Left hindlimb (tissue), 1 donor: Measurements from ENCODE around the gene CDC42BPA.
"Not testable (repeated sequence)": the region's sequence is repeated elsewhere in the genome, so short reads cannot be mapped to it uniquely, and the experiment has no call there.

Experiments
- DNase-seq: peaks from one replicate; pipeline ENCODE4 v3.0.0-alpha.2; 2018

The CDC42BPA gene

DNA sequence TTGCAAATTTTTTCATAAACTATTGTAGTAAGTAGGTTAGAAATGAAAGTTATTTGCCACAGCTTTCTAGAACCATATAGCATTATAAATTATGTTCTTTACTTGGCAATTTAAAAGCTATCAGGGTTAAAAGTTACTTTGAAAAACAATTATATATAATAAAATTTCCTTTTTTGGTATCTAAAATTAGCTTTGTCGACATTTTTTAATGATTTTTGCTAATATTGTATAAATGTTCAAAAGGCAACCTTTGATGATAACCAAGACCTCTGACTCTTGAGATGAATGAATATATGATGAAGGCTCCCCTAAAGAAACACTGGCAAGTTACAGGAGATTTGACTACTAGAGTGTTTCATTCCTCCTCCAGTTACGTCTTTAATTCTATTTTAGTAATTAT, 121.2 kb downstream of the CDC42BPA start:
- DNase-seq: no peak

DNA sequence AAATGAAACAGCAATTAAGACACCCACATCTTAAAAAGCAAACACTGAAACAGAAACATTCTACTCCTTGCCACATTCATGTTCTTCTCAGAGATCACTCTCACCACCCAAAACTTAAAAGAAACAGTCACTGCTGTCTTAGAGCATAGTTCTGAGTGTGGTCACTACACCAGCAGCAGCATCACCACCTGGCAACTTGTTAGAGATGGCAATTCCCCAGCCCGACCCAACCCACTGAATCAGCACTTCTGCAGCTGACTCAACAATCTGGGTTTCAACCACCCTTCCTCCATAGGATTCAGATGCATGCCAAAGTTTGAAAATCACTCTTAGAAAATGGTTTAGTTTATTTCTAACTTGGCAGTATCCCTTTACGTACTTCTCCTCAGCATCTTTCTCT, 126.1 kb downstream of the CDC42BPA start:
- DNase-seq: peak; percentile 45

DNA sequence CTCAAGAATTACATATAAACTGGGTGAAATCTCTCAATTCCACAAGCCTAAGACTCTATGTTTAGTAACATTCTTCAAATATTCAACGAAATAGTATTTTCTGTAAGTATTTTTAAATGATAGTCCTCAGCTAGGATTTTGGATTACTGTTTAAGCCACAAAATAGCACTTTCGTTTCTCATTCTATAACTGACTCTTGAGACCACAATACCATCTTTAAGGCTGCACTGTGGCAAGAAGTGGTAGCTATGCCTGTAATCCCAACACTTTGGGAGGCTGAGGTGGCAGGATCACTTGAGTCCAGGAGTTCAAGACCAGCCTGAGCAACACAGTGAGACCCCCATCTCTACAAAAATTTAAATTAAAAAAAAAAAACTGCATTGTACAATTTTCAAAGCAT, 126.7 kb downstream of the CDC42BPA start:
- DNase-seq: no peak

DNA sequence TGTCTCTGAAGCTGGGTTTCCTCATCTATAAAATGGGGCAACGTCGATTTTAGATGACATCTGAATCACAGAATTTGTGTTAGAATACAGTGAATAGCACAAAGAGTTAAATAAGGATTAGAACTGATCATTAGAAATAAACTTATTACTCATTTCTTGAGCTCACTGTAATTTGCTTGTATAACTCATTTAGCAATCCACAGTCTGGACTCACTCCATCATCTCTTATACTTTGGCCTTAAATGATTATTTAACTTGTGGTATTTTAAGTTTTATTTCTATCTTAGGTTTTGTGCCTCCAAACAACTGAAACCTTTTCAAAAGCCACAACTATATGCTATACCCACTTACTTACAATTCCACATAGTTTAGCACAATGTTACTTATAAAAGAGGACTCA, 128.0 kb downstream of the CDC42BPA start:
- DNase-seq: no peak

DNA sequence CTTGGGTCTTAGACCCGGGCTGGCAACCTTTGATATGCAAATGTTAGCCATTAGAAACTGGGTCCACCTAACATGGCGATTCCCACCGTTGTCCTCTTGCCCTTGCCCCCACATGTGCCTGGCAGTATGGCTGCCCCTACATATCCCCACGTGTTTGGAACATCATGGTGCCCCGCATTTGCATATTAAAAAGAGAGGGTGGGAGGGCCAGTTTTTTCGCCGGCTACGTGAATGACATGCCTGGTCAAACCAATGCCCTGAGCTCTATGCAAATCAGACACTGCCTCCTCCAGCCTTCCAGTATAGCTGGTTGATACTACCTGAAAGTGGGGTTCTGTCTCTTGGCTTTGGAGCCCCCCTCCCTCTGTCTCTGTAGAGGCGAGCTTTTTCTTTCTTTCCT, 133.0 kb downstream of the CDC42BPA start:
- no peak for DNase-seq

DNA sequence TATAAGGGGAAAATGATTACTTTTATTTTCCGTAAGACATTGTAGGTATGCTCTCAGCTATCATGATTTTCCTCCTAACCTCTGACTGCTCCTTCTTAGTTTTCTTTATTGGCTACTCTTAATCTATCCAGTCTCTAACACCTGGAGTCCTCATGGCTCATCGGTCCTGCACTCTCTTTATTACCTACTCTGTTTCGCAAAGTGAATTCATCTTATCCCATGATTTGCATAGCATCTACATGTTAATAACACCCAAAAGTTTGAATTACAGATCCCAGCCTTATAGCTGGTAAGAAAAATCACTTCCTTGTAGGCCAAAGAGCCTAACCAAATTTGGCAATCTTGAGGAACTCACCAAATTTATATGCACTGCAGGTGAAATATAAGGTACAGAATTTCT, 136.3 kb downstream of the CDC42BPA start:
- no peak for DNase-seq

DNA sequence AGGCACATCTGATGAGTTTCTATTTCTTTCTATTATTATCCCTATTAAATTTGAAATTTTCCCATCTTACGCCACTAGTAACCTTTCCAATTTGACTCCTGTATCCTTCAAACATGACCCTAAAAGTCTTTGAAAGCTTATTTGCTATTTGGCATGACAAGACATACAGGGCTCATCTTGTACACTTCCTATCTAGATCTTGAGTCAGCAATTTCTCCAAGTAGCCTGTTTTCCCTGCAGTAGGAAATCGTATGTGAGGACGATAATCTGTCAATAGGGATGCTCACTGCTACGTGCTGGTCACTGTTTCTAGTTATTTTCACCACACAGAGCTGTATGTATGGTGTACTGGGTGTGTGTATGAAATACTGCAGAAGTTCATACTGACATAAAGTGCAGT, 142.7 kb downstream of the CDC42BPA start:
- no peak for DNase-seq

DNA sequence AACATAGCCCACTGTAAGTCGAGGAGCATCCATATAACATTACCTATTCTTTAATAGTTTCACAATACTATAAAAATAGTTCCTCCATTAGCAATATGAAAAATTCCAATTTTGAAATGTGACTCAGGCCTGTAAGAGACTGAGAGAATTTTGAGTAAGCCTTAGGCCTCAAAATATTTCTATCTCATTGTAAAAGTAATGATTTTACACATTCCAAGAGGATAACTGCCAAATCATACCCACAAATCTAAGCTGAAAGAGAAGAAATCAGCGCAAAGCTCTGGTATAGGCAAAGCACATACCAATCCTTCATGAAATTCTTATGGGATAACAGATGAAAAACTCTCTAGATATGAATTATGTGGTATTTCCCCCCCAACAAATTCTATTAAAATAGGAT, 144.1 kb downstream of the CDC42BPA start:
- DNase-seq: no peak

DNA sequence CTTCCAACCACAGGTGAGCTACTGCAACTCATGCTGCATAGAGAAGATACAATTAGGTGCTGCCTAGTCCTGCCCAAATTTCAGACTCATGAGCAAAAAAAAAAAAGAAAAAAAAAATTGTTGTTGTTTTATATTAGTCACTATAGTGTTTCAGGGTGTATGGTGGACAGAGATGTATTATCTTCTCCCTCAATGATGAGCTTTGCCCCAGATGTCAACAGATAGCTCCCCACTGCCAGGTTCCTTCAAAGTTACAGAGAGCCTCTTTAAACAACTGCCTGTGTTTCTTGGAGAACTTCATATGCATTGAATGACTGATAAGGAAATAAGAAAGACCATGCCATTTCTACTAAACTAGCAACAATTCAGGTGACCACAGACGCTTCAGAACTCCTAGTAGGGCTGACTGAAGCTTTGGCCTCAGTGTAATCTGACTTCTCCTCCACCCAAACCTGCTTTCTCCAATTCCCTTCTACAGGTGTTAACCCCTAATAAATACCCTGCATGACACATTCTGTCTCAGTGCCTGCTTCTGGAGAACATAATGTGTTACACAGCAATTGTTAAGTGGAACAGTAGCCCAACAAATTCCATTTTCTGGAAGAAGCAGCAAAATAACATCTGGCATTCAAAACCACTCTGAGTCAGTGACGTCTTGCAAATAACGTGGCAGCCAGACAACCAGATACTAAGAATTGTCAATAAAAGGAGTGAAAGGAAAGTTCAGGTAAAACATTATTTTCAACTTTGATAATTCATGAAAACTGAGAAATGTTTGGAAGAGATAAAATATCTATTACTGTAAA, 147.7 kb downstream of the CDC42BPA start:
- no peak for DNase-seq

DNA sequence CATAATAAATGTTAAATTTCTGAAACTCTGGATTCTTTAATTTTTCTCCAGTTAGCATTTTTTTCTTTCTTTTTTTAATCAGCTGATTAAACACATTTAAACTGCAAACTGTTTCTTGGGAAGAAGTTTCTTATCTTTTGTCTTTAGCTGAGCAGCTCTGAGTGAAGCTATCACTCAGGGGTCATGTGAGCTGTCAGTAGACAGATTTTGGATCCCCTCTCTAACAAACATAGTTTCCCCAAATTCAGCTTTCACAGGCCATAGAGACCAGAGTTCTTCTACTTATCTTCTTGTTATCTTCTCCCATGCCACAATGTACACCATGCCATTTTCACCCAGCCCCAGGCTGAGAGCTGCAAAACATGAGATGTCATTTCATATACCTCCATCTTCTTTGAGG, 148.9 kb downstream of the CDC42BPA start:
- no peak for DNase-seq

DNA sequence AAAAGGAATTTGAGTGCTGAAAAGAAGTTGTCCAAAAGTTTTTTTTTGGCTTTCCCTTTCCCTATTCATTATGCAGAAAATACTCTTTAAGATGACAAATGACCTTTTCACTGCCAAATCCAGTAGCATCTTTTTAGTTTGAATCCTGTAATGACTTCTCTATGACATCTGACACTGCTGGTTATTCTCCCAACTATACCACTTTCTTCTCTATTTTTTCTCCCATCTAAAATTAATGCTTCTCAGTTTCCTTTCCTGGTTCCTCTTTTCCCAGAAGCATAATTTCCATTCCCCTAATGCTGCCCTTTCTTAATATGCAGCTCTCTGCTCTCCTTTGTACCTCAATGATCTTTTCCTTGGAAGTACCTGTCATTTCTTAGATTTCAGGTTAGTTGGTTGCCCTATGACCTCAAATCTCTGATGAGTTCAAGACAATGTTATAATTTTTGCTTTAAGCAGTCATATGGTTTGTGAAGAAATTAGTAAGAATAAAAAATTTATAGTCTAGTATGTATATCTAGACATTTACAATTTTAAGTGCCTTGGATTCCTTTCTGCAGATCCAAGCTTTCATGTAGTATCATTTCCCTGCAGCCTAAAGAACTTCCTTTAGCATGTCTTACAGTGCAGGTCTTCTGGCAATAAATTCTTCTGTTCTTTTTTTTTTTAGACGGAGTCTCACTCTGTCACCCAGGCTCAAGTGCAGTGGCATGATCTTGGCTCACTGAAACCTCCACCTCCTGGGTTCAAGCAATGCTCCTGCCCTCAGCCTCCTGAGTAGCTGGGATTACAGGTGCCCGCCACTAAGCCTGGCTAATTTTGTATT, 150.8 kb downstream of the CDC42BPA start:
- no peak for DNase-seq

DNA sequence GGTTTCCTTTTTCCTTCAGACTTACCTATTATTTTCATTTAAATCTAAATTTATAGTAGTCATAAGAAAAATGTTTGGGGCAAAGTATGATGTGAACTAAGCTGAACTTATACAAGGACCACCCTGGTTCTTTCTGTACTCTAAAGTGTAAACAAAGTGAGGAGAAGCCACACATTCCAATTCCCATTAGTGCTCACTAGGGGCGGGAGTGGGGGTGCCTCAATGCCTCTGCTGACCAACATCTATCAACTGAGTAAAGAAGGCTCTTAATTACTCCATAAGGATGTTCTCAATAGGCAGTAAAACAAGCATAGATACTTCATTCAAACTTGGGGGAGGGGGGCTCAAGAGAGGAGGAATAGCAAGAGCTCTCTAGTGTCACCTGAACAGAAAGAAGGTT, 151.7 kb downstream of the CDC42BPA start:
- no peak for DNase-seq

DNA sequence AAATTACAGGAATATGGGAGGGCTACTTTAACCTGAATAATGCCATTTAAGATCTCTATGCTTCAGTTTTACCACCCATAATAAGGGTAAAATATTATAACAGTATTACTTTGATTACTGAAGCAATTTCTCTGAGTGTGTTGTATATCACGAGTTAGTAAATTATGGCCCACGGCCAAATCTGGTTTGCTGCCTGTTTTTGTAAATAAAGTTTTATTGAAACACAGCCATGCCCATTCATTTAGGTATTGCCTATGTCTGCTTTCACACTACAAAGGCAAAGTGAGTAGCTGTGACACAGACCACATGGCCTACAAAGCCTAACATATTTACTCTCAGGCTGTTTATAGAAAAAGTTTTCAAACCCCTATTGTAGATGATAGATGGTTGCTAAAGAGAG, 156.8 kb downstream of the CDC42BPA start:
- DNase-seq: no peak

DNA sequence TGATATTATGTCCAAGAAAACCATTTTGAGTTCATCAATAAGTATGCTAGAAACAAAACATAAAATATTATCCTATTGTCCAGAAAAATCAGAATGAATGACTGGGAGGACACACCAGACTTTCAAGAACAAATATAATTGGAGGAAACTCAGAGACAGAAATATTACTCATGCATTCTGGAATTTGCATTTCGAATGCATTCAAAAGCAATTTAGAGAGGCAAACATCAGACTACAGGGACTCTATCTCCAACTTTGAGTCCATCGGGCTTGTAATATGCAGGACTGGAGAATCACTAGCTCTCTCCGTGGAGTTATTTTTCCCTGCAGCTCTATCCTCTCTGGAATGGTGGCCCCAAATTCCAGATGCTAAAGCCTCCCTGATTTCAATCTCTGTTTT, 161.8 kb downstream of the CDC42BPA start:
- no peak for DNase-seq

DNA sequence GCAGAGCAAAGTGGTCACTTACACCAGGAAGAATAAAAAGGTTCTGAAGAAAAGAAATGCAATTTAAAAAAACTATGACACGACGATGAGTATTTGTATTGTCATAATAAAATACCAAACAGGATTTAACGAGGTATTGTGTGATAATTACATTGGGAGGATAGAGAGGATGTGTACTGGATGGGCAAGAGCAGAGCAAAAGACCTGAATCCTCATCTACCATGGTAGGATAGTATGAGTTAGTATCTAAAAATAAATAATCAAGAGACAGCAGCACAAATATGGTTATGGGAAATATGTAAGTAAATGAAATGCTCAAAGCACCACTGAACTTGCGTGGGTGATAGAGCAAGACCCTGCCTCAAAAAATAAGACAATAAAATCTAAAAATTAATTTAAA, 162.6 kb downstream of the CDC42BPA start:
- no peak for DNase-seq

DNA sequence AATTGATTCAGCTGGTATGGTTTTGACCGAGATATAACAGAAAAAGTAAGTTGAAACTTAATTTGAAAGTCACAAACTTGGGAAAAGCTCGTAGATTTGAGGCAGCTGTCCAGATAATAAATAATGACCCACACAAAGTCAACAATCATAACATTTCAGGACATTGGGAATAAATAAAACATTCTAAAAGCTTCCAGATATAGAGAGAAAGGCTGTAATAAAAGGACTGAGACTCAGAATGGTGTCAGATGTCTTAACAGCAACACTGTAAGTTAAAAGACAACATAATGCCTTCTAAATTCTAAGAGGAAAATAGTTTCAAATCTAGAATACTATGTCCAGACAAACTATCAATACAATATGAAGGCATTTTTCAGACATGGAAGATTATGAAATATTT, 163.3 kb downstream of the CDC42BPA start:
- no peak for DNase-seq

DNA sequence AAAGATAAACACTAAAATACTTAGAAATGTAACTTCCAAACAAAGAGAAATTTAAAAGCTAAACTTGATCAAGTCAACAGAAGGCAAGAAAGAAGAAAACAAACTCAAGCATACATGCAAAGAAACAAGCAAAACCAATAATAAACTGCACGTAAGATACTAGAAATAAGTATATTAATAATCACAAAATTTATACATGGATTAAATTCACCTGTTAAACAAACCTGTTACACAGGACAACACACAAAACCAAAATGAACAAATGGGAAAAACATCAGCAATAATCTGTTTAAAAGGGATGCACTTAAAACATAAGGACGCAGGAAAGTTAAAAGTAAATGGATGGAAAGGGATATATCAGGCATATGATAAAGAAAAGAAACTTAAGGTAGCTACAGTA, 165.8 kb downstream of the CDC42BPA start:
- DNase-seq: no peak

DNA sequence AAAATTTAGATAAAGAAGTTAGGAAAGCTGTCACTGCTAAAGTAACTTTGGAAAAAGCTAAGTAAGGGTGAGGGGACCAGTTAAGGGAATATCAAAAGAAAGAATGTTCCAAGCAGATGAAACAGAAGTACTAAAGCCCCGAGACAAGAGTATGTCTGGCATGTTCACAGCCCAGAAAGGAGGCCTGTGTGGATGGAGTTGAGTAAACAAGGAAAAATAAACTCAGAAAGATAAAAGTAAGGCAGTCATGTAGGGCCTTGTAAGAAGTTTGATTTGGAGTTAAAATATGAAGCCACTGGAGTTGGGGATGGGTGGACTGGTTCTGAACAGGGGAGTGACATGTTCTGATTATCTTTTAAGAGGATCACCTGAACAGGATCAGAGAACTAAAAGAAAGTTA, 177.9 kb downstream of the CDC42BPA start:
- DNase-seq: no peak

DNA sequence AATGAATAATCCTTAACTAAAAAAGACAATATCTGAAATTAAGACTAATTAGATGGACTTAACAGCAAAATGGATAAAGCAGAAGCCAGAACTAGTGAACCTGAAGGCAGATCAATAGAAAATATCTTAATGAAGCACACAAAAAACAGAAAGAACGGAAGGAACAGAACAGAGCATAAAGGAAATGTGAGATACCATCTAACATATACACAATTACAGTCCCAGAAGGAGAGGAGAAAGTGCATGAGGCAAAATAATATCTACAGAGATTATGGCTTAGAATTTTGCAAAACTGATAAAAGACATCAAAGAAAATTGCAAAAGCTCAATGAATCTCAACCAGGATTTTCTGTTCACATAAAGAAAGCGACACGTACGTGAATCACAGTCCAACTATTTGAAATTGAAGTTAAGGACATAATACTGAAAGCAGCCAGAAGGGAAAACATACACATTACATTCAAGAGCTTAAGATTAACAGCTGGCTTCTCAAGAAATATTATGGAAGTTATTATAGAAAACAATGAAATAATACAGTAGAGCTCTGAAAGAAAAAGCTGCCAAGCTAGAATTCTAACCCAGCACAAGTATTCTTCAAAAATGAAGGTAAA, 182.0 kb downstream of the CDC42BPA start:
- DNase-seq: no peak

DNA sequence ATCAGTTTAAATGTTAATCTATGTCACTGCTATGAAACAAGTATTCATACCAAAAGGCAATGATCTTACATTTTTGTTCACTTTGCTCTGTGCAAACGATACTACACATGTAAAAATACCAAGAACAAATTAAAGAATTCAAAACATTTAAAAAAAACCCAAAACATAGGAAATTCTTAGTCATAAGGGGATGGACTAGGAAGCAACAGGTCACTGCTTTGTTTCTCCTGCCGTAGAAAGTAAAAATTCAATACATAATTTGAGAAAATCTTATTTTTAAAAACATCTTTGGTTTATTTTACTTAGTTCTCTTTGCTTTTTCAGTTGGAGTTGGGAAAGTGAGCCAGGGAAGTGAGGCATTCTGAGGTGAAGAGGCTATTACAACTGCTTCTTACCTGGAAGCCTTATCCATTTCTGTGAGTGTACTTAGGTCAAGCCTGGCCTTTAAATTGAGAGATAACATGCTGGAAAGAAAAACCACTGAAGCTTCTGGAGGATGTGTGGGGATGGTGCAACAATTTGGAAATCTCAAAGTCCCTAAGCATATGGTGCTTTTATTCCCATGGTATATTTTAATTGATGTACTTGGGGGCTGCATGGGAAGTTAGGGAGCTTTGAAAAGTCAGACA, 183.5 kb downstream of the CDC42BPA start:
- no peak for DNase-seq

DNA sequence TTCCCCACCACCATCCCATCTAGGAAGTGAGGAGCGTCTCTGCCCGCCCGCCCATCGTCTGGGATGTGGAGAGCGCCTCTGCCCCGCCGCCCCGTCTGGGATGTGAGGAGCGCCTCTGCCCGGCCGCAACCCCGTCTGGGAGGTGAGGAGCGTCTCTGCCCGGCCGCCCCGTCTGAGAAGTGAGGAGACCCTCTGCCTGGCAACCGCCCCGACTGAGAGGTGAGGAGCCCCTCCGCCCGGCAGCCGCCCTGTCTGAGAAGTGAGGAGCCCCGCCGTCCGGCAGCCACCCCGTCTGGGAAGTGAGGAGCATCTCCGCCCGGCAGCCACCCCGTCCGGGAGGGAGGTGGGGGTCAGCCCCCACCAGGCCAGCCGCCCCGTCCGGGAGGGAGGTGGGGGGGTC, 185.6 kb downstream of the CDC42BPA start:
- not testable (repeated sequence) for DNase-seq

DNA sequence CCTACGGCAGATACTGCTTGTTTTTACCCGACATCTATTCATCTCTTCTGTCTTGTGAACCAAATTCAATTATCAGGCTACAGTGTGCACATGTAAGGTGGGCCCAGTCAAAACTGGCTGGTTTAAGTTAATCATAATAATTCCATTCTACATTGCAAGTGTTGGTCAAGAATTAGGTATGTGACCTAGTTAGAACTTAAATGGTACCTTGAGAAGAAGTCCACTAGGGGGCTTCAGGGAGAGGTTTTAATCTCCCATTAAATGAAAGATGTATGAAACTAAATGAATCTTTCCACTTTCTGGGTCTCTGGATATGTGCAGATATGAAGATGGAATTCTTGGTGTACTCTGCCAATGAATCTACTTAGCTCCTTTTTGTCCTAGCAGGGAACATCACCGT, 187.1 kb downstream of the CDC42BPA start:
- DNase-seq: no peak

DNA sequence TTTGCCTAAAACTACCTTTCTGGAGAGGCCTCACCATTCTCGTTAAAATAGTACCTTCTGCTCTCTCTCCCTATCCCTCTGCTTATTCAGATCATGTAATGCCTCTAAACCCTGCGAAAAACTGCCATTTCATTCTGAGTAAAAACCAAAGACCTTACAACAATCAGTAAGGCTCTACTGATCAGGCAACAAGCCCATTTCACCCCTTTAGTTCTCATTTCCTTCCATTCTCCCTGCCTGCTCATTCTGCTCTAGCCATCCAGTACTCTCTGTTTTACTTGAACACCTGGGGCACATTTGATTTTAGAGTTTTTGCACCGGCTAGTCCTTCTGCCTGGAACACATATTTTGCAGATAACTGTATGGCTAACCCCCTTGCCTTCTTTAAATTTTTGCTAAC, 190.4 kb downstream of the CDC42BPA start:
- no peak for DNase-seq
